H1 (cell line): ENCODE results near the gene CCDC192. TPM values are rescaled to one million over a fixed set of nuclear protein-coding genes. Genes with fewer than 3 reads are reported as not detected.

Source experiments
- CTCF ChIA-PET: fragments of 300-600 bp; sonication (Branson Sonifier 250); formaldehyde crosslinking; loops from one replicate; lab custom pipeline; 2021; ENCODE audit not compliant: partially characterized antibody; lab: Charles Lee
- POLR2A ChIA-PET: fragments of 300-600 bp; sonication (Branson Sonifier 250); formaldehyde crosslinking; loops from one replicate; lab custom pipeline; 2021; ENCODE audit warnings: inconsistent platforms; ENCODE audit not compliant: partially characterized antibody; lab: Charles Lee
- DNase-seq, 2 experiments: peaks; one replicate each; pipeline versions ENCODE4 v3.0.0 to v3.0.0-alpha.2; 2010 to 2022; ENCODE audit warnings: low spot score in 2 of 2, low read depth in 1 of 2, mixed read lengths in 1 of 2
- FAIRE-seq: peaks from 2 replicates; lab custom pipeline; 2011; peaks lifted over from hg19 to GRCh38; lab: Jason Lieb, UNC
- H2AFZ ChIP-seq: 2 replicates; pipeline ENCODE4 v1.8.1; 2012; ENCODE audit warnings: low read length, inconsistent platforms
- H2AK5ac ChIP-seq: 2 replicates; pipeline ENCODE4 v1.6.1; 2013; ENCODE audit warnings: low read depth, low read length
- H2BK120ac ChIP-seq: replicated peaks from 2 replicates; pipeline ENCODE3; 2013; ENCODE audit warnings: low read depth, low read length, inconsistent platforms
- H2BK12ac ChIP-seq: 2 replicates; pipeline ENCODE4 v1.6.1; 2013; ENCODE audit warnings: low read depth, low read length
- H2BK15ac ChIP-seq: 2 replicates; pipeline ENCODE4 v1.6.1; 2013; ENCODE audit warnings: low read length
- H2BK20ac ChIP-seq: 2 replicates; pipeline ENCODE4 v1.6.1; 2013; ENCODE audit warnings: low read length
- H2BK5ac ChIP-seq: 2 replicates; pipeline ENCODE4 v1.6.1; 2013; ENCODE audit warnings: low read depth, low read length
- H3K14ac ChIP-seq: 2 replicates; pipeline ENCODE4 v1.6.1; 2013; ENCODE audit warnings: inconsistent platforms; ENCODE audit not compliant: insufficient read length
- H3K18ac ChIP-seq: 2 replicates; pipeline ENCODE4 v1.6.1; 2013; ENCODE audit warnings: low read length; ENCODE audit errors: extremely low read depth
- H3K23ac ChIP-seq: 2 replicates; pipeline ENCODE4 v1.6.1; 2013; ENCODE audit warnings: inconsistent platforms; ENCODE audit not compliant: insufficient read length
- H3K23me2 ChIP-seq: 2 replicates; pipeline ENCODE4 v1.6.1; 2013; ENCODE audit warnings: low read depth, low read length
- H3K27ac ChIP-seq: 2 replicates; pipeline ENCODE4 v1.6.1; 2011; ENCODE audit warnings: low read depth, low read length, inconsistent platforms
- H3K27me3 ChIP-seq, 4 experiments: replicated peaks in 1 of 4; 1 replicate in 1 of 4; 2 replicates in 3 of 4; pipeline versions ENCODE4 v1.6.1 to v1.8.1; 2011 to 2013; ENCODE audit warnings: low read length in 3 of 4, mild to moderate bottlenecking in 3 of 4, inconsistent platforms in 2 of 4, mixed read lengths in 2 of 4, moderate library complexity in 1 of 4; ENCODE audit not compliant: control insufficient read depth in 3 of 4, insufficient read depth in 3 of 4; ENCODE audit errors: extremely low read depth in 1 of 4
- H3K36me3 ChIP-seq, 4 experiments: 2 replicates each; pipeline versions ENCODE4 v1.6.1 to v1.8.1; 2011 to 2013; ENCODE audit warnings: mild to moderate bottlenecking in 4 of 4, low read length in 3 of 4, moderate library complexity in 2 of 4, control low read depth in 1 of 4, inconsistent platforms in 1 of 4; ENCODE audit not compliant: insufficient read depth in 4 of 4, control insufficient read depth in 2 of 4
- H3K4ac ChIP-seq: replicated peaks from 2 replicates; pipeline ENCODE3; 2013; ENCODE audit warnings: low read length, low read depth, mixed read lengths, inconsistent platforms; ENCODE audit not compliant: insufficient read length
- H3K4me1 ChIP-seq, 4 experiments: replicated peaks in 1 of 4; 1 replicate in 1 of 4; 2 replicates in 3 of 4; pipeline versions ENCODE4 v1.6.1 to v1.8.1; 2011 to 2013; ENCODE audit warnings: low read length in 3 of 4, inconsistent platforms in 2 of 4, mixed read lengths in 1 of 4; ENCODE audit not compliant: insufficient read depth in 4 of 4, control insufficient read depth in 3 of 4
- H3K4me2 ChIP-seq, 2 experiments: 2 replicates each; pipeline versions ENCODE4 v1.6.1 to v1.8.1; 2011 to 2013; ENCODE audit warnings: low read depth in 2 of 2, low read length in 2 of 2, control low read depth in 1 of 2, inconsistent platforms in 1 of 2, mild to moderate bottlenecking in 1 of 2; ENCODE audit not compliant: insufficient read depth in 1 of 2
- H3K4me3 ChIP-seq, 4 experiments: fragments of 200-600, 300-600 bp in 1 of 4; sonication (generic), shearing (Covaris generic), sonication (Bioruptor Twin) in 1 of 4; 2 replicates each; pipeline versions ENCODE4 v1.5.1 to v1.8.1; 2011 to 2016; ENCODE audit warnings: low read length in 4 of 4, low read depth in 3 of 4, control low read depth in 2 of 4, inconsistent platforms in 2 of 4, mild to moderate bottlenecking in 2 of 4, mixed read lengths in 1 of 4, moderate library complexity in 1 of 4; ENCODE audit not compliant: insufficient read depth in 2 of 4; ENCODE audit errors: extremely low read depth in 1 of 4
- H3K56ac ChIP-seq: replicated peaks from 2 replicates; pipeline ENCODE3; 2013; ENCODE audit warnings: low read depth, mild to moderate bottlenecking, mixed read lengths, low read length, inconsistent platforms; ENCODE audit not compliant: insufficient read length
- H3K79me1 ChIP-seq: 2 replicates; pipeline ENCODE4 v1.6.1; 2013; ENCODE audit warnings: low read depth, low read length, control low read depth
- H3K79me2 ChIP-seq, 2 experiments: 2 replicates each; pipeline versions ENCODE4 v1.6.1 to v1.8.1; 2012 to 2013; ENCODE audit warnings: low read length in 2 of 2, mild to moderate bottlenecking in 2 of 2, inconsistent platforms in 1 of 2; ENCODE audit not compliant: insufficient read depth in 2 of 2, control insufficient read depth in 1 of 2
- H3K9ac ChIP-seq, 4 experiments: replicated peaks in 1 of 4; 1 replicate in 1 of 4; 2 replicates in 3 of 4; pipeline versions ENCODE4 v1.6.1 to v1.8.1; 2011 to 2013; ENCODE audit warnings: low read depth in 3 of 4, low read length in 3 of 4, control low read depth in 2 of 4, mild to moderate bottlenecking in 2 of 4, moderate library complexity in 2 of 4, inconsistent platforms in 1 of 4; ENCODE audit errors: extremely low read depth in 1 of 4
- H3K9me3 ChIP-seq, 2 experiments: 2 replicates each; pipeline versions ENCODE4 v1.6.1 to v1.8.1; 2012 to 2013; ENCODE audit warnings: mild to moderate bottlenecking in 2 of 2, moderate library complexity in 2 of 2, control low read depth in 1 of 2, inconsistent platforms in 1 of 2, low read depth in 1 of 2, low read length in 1 of 2, mixed read lengths in 1 of 2; ENCODE audit not compliant: insufficient read depth in 2 of 2
- H4K20me1 ChIP-seq, 2 experiments: replicated peaks in 1 of 2; 2 replicates each; pipeline versions ENCODE3 to v1.8.1; 2011 to 2013; ENCODE audit warnings: inconsistent platforms in 2 of 2, low read length in 2 of 2, mild to moderate bottlenecking in 1 of 2; ENCODE audit not compliant: insufficient read depth in 2 of 2, control insufficient read depth in 1 of 2
- H4K5ac ChIP-seq: 2 replicates; pipeline ENCODE4 v1.6.1; 2013; ENCODE audit warnings: low read length, low read depth, mixed read lengths, inconsistent platforms; ENCODE audit not compliant: insufficient read length
- H4K8ac ChIP-seq: 2 replicates; pipeline ENCODE4 v1.8.0; 2013; ENCODE audit warnings: mild to moderate bottlenecking, moderate library complexity, low read length, inconsistent platforms; ENCODE audit not compliant: insufficient read depth; ENCODE audit errors: extremely low read depth
- H4K91ac ChIP-seq: replicated peaks from 2 replicates; pipeline ENCODE3; 2013; ENCODE audit warnings: low read length, mixed read lengths, inconsistent platforms; ENCODE audit not compliant: insufficient read length
- CTBP2 ChIP-seq: IDR thresholded peaks from 2 replicates; pipeline ENCODE4 v1.7.0; 2011; ENCODE audit warnings: borderline replicate concordance, mild to moderate bottlenecking, moderate library complexity, mixed read lengths, low read length; ENCODE audit not compliant: insufficient read depth, insufficient read length
- RAD21 ChIP-seq, 2 experiments: IDR thresholded peaks in 1 of 2; conservative IDR thresholded peaks in 1 of 2; 2 replicates each; pipeline ENCODE4 v1.6.1; 2011; ENCODE audit warnings: low read depth in 2 of 2, low read length in 2 of 2, improper control_type of control experiment in 1 of 2, inconsistent platforms in 1 of 2, mild to moderate bottlenecking in 1 of 2, moderate library complexity in 1 of 2
- WGBS, 2 experiments: shearing (Covaris generic) in 1 of 2; methylation state at CpG; one replicate each; pipeline versions ENCODE4 v1.1.6 to v1.1.7; 2013 to 2015; ENCODE audit warnings: low lambda C conversion rate in 2 of 2, mixed read lengths in 2 of 2, inconsistent platforms in 1 of 2, low coverage in 1 of 2, missing lambda C conversion rate in 1 of 2; ENCODE audit not compliant: insufficient replicate concordance in 2 of 2, insufficient coverage in 1 of 2, insufficient read length in 1 of 2; ENCODE audit errors: extremely low coverage in 1 of 2, missing lambda C conversion rate in 1 of 2; 5-methylcytosine and 5-hydroxymethylcytosine counted together
- polyA plus RNA-seq, 7 experiments: library from polyadenylated mRNA; depleted of rRNA in 3 of 7; stranded (reverse) in 5 of 7; unstranded in 2 of 7; fragments of >200 nt in 5 of 7; fragments of 200-250 nt in 2 of 7; gene quantifications; 1 replicate in 5 of 7; 2 replicates in 1 of 7; 4 replicates in 1 of 7; pipeline versions ENCODE4 v1.2.1 to v1.2.3, GENCODE V29; 2011 to 2013; ENCODE audit warnings: missing spikeins in 2 of 7, mixed read lengths in 2 of 7
- total RNA-seq: library from RNA; stranded (reverse); fragmentation: NEBNext Ultra II Directional; extraction: Animal tissue kit (Norgen Biotek cat#: 25700); gene quantifications from 2 replicates; pipeline ENCODE4 v1.2.1, GENCODE V29; 2021

Gene CCDC192
- total and polyA plus RNA-seq, 2 of the 8 experiments (the other 6 are each of a cell fraction or from before 2014, with no cell fraction given) = 0.61 TPM; not detected in 1

DNA sequence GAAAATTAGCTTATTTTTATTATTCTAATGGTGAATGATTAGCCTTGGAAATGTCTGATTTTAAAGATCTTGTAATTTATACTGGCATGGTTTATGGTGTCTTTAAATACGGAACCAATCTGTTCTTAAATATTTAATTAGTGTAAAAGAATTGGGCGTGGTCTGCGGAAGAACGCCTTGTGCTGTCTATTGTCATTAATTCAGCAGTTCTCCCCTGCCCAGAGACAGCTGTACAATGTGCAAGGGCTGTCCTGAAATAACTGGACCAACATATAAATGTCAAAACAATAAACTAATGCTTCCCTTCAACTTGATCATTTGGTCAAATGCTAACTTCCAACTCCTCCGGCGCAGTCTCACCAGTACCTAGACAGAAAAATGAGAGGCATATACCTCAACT, 124.3 kb downstream of the CCDC192 start:
- H3K4ac ChIP-seq = no peak overlapping the region
- no peak overlapping the region for H4K8ac ChIP-seq
- POLR2A ChIA-PET = no interaction called here
- H3K14ac ChIP-seq = no peak overlapping the region
- no peak overlapping the region for H3K9ac ChIP-seq
- H2AK5ac ChIP-seq = no peak overlapping the region
- TF ChIP-seq RAD21 (IDR thresholded peaks at IDR 0.05 in 1 of 2, conservative IDR thresholded peaks at IDR 0.05 in 1 of 2; ENCODE audit: low read depth in 2 of 2, low read length in 2 of 2) (no peak), CTBP2 (no peak)
- TF ChIP-seq, all 59 proteins: peak for 0
- Histone ChIP-seq H2AFZ (no peak overlapping the region), H3K27me3 (no peaks in the 10 kb centered on the region), H4K20me1 (no peaks in the 10 kb centered on the region), H3K79me1 (no peaks in the 10 kb centered on the region), H3K36me3 (no peaks in the 10 kb centered on the region), H2BK12ac (no peak overlapping the region), H4K5ac (no peak overlapping the region), H3K9me3 (no peaks in the 10 kb centered on the region), H2BK120ac (no peak overlapping the region), H3K23me2 (no peaks in the 10 kb centered on the region), H3K56ac (no peak overlapping the region), H3K18ac (no peak overlapping the region), H3K4me3 (no peak overlapping the region), H2BK20ac (no peak overlapping the region), H3K4me2 (no peak overlapping the region), H3K4me1 (no peaks in the 10 kb centered on the region), H3K23ac (no peak overlapping the region), H4K91ac (no peak overlapping the region), H2BK5ac (no peak overlapping the region), H3K79me2 (no peaks in the 10 kb centered on the region), H2BK15ac (no peak overlapping the region), H3K27ac (no peak overlapping the region)
- WGBS, 2 experiments = 96% methylated on average over 6 of the region's 6 CpGs; no CpG with 5 or more reads in 1 of the 2 experiments
- CTCF ChIA-PET = no interaction called here
- no peak for DNase-seq
- no peak for FAIRE-seq
